Neural cell (in vitro differentiated cells): ENCODE results near the gene PBX1.

Source experiments
- EP300 ChIP-seq: fragments of 450-650 bp; conservative IDR thresholded peaks from 2 replicates; pipeline ENCODE4 v1.6.1; 2014; ENCODE audit warnings: antibody characterized with exemption, mild to moderate bottlenecking, moderate library complexity; ENCODE audit not compliant: poor library complexity, severe bottlenecking
- POLR2AphosphoS5 ChIP-seq: IDR thresholded peaks from 2 replicates; pipeline ENCODE4 v1.6.1; 2012
- RAD21 ChIP-seq: fragments of 450-650 bp; conservative IDR thresholded peaks from 2 replicates; pipeline ENCODE4 v1.6.1; 2014; ENCODE audit warnings: antibody characterized with exemption, mild to moderate bottlenecking, moderate library complexity
- TAF1 ChIP-seq: IDR thresholded peaks from 2 replicates; pipeline ENCODE4 v1.6.1; 2012; ENCODE audit warnings: low read depth
- TF ChIP-seq, protein P1 (sequence below): fragments of 450-650 bp; IDR thresholded peaks from 2 replicates; pipeline ENCODE4 v1.5.1; 2014; ENCODE audit warnings: antibody characterized with exemption, mild to moderate bottlenecking, moderate library complexity; ENCODE audit not compliant: poor library complexity, severe bottlenecking
- TF ChIP-seq, protein P2 (sequence below): IDR thresholded peaks from 2 replicates; pipeline ENCODE4 v1.6.1; 2012; ENCODE audit warnings: borderline replicate concordance

DNA sequence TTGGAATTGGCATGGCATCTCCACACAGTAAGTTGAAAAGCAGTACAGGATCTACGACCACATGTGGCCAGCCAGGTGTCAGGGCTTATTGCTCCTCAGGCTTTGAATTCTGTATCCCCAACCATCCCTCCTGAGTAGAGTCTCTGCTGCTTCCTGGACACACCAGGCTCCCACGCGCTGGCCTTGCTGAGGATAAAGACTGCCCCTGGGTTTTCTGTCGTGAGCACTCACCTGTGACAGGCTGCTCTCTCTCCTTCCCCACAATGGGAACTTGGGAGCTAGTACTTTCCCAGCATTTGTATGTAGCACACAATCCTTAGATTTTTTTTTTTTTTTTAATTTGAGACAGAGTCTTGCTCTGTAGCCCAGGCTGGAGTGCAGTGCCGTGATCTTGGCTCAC lies 33.6 kb downstream of the PBX1 start:
- TF ChIP-seq, protein P1, sequence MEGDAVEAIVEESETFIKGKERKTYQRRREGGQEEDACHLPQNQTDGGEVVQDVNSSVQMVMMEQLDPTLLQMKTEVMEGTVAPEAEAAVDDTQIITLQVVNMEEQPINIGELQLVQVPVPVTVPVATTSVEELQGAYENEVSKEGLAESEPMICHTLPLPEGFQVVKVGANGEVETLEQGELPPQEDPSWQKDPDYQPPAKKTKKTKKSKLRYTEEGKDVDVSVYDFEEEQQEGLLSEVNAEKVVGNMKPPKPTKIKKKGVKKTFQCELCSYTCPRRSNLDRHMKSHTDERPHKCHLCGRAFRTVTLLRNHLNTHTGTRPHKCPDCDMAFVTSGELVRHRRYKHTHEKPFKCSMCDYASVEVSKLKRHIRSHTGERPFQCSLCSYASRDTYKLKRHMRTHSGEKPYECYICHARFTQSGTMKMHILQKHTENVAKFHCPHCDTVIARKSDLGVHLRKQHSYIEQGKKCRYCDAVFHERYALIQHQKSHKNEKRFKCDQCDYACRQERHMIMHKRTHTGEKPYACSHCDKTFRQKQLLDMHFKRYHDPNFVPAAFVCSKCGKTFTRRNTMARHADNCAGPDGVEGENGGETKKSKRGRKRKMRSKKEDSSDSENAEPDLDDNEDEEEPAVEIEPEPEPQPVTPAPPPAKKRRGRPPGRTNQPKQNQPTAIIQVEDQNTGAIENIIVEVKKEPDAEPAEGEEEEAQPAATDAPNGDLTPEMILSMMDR: no peak
- TF ChIP-seq POLR2AphosphoS5 (no peak), RAD21 (no peak), TAF1 (no peak), EP300 (no peak)
- TF ChIP-seq, protein P2, sequence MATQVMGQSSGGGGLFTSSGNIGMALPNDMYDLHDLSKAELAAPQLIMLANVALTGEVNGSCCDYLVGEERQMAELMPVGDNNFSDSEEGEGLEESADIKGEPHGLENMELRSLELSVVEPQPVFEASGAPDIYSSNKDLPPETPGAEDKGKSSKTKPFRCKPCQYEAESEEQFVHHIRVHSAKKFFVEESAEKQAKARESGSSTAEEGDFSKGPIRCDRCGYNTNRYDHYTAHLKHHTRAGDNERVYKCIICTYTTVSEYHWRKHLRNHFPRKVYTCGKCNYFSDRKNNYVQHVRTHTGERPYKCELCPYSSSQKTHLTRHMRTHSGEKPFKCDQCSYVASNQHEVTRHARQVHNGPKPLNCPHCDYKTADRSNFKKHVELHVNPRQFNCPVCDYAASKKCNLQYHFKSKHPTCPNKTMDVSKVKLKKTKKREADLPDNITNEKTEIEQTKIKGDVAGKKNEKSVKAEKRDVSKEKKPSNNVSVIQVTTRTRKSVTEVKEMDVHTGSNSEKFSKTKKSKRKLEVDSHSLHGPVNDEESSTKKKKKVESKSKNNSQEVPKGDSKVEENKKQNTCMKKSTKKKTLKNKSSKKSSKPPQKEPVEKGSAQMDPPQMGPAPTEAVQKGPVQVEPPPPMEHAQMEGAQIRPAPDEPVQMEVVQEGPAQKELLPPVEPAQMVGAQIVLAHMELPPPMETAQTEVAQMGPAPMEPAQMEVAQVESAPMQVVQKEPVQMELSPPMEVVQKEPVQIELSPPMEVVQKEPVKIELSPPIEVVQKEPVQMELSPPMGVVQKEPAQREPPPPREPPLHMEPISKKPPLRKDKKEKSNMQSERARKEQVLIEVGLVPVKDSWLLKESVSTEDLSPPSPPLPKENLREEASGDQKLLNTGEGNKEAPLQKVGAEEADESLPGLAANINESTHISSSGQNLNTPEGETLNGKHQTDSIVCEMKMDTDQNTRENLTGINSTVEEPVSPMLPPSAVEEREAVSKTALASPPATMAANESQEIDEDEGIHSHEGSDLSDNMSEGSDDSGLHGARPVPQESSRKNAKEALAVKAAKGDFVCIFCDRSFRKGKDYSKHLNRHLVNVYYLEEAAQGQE: no peak
